Measurements from ENCODE around the gene CLDN22. TPM values are rescaled to one million over a fixed set of nuclear protein-coding genes. Genes with fewer than 3 reads are reported as not detected.

CLDN22 gene
- total and polyA plus RNA-seq, 2 of the 8 experiments (the other 6 are each of a cell fraction or from before 2014, with no cell fraction given), result not detected

DNA sequence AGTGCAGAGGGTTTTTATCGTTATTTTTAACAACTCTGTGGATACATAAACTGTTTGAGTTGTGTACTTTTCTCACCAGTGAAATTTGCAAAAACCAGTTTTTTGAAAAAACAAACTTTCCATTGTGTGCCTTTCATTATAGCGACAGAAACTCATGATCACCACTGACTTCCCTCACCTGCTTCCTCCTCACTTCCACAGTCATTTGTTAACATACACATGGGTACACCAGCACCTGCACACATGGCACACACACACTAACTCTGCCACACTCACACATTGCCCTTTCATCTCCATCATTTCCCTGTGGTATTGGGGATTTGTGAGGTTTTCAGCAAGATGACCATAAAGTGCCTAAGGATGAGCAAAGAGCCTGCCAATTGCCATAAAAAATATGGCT lies 20.6 kb downstream of the CLDN22 start (continued):
- TF ChIP-seq ASH2L (IDR thresholded peaks at IDR 0.05; ENCODE audit: low read length) (no peak), TAF7 (optimal IDR thresholded peaks at IDR 0.05; ENCODE audit: borderline replicate concordance, low read depth, low read length) (no peak), KDM1A (IDR thresholded peaks at IDR 0.05; ENCODE audit: borderline replicate concordance, low read length) (no peak)

All from H1 (cell line).